GM19240 (cell line): ENCODE data around the gene PIEZO1.
"Not testable (repeated sequence)": the region's sequence is repeated elsewhere in the genome, so short reads cannot be mapped to it uniquely, and the experiment has no call there.

ENCODE experiments used
- DNase-seq: peaks from one replicate; pipeline ENCODE4 v3.0.0; 2011; ENCODE audit warnings: low spot score; ENCODE audit not compliant: insufficient read length

The PIEZO1 gene, protein sequence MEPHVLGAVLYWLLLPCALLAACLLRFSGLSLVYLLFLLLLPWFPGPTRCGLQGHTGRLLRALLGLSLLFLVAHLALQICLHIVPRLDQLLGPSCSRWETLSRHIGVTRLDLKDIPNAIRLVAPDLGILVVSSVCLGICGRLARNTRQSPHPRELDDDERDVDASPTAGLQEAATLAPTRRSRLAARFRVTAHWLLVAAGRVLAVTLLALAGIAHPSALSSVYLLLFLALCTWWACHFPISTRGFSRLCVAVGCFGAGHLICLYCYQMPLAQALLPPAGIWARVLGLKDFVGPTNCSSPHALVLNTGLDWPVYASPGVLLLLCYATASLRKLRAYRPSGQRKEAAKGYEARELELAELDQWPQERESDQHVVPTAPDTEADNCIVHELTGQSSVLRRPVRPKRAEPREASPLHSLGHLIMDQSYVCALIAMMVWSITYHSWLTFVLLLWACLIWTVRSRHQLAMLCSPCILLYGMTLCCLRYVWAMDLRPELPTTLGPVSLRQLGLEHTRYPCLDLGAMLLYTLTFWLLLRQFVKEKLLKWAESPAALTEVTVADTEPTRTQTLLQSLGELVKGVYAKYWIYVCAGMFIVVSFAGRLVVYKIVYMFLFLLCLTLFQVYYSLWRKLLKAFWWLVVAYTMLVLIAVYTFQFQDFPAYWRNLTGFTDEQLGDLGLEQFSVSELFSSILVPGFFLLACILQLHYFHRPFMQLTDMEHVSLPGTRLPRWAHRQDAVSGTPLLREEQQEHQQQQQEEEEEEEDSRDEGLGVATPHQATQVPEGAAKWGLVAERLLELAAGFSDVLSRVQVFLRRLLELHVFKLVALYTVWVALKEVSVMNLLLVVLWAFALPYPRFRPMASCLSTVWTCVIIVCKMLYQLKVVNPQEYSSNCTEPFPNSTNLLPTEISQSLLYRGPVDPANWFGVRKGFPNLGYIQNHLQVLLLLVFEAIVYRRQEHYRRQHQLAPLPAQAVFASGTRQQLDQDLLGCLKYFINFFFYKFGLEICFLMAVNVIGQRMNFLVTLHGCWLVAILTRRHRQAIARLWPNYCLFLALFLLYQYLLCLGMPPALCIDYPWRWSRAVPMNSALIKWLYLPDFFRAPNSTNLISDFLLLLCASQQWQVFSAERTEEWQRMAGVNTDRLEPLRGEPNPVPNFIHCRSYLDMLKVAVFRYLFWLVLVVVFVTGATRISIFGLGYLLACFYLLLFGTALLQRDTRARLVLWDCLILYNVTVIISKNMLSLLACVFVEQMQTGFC (N-terminal part only)

DNA sequence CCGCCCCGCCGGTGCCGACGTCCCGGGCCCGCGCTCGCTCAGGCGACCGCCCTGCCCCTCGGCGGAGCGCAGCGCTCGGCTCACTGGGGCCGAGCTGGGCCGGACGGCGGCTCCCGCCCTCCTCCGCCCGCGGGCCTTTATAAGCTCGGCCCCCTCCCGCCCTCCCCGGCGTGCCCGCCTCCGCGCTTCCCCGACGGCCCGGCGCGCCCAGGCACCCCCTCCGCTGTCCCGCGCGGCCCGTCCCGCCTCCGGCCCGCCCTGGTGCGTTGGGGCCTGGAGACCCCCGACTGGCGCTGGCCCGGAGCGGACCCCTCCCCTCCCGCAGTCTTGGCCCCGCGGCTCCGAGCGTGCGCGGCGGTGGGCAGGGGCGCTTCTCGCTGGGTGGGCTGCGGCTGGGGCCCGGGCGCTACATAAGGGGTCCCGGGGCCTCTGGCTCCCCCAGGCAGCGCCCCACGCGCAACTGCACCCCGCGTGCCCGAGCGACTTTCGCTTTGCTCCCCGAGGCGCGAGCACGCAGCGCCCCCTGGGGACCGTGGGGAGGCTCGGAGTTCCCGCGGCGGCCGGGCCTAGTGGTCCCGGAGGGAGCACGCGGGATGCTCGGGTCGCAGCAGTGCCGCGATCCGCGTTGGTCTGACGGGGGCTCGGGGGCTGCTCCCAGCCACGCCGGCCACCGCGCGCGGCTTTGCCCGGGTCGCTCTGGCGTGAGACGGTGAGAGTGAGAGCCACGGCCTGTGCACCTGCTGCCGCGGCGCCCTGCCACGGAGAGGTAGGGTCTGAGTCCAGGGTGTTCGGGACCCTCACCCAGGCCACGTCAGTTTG lies at the start of gene PIEZO1:
TSS of gene PIEZO1 (minus strand) at position 115 of the 819 bp plus-strand sequence. CDS start 256 bp downstream, outside the sequence.
- DNase-seq, result no peak

DNA sequence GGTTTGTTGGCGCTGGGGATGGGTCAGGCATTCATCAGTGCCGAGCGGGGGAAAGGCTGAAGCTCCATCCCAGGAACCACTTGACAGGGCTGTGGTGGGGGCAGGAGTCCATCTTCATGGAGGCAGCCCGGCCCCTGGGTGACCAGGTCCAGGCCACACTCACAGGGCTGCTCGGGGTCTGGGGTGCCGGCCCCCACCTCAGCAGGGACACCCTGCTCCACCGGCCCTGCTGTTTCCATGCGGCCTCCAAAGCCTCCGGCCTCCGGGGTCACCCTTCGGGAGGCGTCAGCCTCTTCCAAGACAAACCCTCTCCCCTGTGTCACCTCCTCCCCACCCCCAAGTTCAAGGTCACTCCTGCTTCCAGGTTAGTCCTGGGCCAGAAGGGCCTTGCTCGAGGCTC lies 49.6 kb upstream of the PIEZO1 start:
- DNase-seq, result no peak

DNA sequence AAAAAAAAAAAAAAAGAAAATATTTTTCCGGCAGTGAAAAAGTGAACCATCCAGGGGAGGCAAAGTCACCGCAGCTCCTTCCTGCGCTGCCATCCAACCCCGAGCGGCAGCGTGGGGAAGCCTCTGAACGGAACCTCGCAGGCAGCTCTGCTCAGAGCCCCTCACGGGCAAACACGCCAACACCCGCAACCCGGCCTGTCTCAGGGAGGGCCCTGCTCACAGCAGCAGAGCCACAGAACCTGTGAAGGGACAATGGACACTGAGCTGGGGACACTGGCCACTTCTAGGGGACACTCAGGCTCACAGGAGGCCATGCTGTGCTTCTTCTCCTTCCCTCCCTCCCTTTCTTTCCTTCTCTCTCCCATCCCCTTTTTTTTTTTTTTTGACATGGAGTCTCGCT lies 48.1 kb upstream of the PIEZO1 start:
- no peak for DNase-seq

DNA sequence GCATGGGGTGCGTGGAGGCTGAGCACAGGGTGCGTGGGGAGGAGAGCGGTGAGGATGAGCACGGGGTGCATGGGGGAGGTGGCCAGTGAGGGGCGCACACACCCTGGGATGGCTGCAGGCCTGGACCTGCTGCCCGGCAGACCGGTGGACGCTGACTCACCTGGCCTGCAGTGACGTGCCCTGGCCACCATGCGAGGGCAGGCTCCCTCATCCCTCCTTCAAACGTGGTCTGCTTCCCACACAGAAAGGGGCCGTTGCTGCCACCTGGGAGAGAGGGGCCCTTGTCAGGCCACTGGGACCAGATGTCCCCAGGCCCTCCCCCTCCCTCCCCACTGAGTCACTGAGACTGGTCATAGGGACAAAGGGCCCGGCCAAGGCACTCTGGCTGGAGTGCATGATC lies 46.8 kb upstream of the PIEZO1 start:
- no peak for DNase-seq

DNA sequence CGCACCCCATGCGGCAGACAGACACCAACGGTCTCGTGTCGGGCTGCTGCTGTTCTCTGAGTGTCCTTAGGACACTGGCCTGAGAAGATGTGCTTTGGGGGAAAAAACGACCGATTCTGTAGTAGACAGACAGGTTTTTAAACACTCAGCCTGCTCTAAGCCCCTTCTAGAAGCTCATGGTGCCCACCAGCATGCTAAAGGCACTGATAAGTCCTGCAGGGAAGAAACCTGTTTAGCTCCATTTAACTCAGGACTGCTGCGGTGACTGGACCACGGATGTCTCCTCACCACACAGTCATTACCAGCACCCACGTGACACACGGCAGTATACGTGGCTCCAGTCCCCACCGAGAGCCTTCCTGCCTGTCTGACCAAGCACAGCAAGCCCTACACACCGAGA lies 45.8 kb upstream of the PIEZO1 start:
- DNase-seq, result no peak

DNA sequence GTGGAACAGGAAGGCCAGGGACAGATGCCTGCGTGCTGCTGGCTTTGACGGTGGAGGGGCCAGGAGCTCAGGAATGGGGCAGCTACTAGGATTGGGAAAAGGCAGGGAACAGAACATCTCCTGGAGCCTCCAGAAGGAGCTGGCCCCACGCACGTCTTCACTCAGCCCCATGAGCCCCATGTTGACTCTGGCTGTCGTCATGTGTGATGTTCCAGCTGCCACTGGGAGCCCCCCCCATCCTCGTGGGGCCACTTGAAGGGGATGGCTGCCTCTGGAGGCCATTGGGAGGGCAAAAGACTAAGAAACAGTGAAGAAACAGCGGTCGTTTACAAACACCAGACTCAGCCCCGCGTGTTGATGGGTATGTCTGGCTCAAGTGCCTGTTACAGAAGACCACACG lies 45.2 kb upstream of the PIEZO1 start:
- DNase-seq, result no peak

DNA sequence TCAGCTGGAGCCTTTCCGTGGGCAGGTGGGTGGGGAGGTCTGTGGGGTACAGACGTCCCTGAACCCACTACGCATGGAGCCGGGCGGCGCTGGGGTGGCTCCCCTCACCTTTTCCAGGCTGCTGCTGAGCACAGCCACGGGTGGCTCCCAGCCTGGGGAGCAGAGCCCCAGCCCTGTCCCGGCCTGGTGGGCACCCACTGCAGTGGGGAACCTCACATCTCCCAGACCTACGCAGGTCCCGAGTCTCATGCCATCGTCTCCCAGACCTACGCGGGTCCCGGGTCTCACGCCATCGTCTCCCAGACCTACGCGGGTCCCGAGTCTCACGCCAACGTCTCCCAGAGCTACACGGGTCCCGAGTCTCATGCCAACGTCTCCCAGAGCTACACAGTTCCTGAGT lies 43.7 kb upstream of the PIEZO1 start:
- no peak for DNase-seq

- DNase-seq, result no peak
Measured at GRCh38 chr16:88827727-88828126, 42.7 kb upstream of the PIEZO1 start.

DNA sequence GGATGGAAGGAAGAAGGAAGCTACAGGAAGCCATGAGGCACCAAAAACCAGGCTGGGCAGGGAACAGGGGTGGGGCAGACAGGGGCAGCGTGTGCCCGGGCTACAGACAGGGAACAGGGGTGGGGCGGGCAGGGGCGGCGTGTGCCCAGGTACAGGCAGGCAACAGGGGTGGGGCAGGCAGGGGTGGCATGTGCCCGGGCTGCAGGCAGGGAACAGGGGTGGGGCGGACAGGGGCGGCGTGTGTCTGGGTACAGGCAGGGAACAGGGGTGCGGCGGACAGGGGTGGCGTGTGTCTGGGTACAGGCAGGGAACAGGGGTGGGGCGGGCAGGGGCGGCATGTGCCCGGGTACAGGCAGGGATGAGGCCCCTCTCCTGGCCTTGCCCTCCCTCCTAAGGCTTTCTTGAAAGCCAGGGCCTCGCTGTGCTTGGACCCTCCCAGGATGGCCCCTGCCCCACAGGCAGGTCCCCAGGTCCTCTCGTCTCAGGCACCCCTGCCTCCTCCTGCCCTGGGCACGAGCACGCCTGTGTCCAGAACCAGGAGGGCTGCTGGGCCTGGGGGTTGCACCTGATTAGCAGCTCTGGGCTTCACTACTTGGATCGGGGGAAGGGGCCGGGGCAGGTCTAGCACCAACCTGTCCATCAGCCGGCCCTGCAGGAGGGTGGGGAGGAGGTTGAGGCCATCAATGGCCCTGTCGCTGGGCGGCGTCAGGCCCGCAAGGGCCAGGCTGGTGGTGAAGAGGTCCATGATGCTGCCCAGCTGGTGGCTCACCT lies 41.2 kb upstream of the PIEZO1 start:
- DNase-seq, result no peak

DNA sequence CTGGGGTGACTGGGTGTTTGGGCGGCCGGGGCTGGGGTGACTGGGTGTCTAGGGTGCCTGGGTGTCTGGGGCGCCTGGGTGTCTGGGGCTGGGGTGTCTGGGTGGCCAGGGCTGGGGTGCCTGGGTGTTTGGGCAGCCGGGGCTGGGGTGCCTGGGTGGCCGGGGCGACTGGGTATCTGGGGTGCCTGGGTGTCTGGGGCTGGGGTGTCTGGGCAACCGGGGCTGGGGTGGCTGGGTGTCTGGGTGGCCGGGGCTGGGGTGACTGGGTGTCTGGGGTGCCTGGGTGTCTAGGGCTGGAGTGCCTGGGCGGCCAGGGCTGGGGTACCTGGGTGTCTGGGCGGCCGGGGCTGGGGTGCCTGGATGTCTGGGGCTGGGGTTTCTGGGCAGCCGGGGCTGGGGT lies 40.1 kb upstream of the PIEZO1 start:
- no peak for DNase-seq

DNA sequence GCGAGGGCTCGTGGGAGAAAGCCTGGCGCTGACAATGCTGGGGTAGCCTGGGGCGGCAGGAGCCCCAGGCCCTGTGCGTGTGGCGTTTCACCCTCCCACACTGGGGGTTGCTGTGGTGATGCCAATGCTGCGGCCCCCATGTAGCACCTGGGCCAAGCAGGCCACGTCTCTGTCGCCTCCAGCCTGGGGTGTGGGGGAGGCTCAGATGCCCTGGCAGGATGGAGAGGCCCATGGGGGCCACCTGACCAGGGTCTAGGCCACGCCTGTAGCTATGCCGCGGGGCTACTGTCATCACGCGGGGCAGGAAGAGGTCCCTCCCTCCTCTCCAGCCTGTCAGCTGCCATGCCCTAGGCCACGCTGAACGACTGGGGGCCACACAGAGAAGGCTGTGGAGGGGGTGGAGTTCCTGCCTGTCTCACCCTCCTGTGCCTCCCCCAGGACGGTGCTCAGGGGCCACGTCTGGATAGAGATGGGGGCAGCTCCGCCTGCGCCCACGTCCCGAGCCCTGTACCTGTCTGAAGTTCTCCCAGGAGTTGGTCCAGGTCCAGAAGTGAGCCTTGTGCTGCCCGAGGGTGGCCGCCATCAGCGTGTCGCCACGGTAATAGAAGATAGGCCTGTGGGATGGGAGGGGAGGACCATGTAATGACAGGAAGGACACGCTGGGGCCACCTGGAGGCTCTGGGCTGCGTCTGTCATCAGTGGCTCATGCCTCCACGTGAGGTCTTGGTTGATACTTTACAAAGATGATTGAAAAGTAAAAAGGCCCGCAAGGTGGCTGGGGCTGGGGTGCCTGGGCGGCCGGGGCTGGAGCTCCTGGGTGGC lies 39.4 kb upstream of the PIEZO1 start:
- DNase-seq, result no peak

DNA sequence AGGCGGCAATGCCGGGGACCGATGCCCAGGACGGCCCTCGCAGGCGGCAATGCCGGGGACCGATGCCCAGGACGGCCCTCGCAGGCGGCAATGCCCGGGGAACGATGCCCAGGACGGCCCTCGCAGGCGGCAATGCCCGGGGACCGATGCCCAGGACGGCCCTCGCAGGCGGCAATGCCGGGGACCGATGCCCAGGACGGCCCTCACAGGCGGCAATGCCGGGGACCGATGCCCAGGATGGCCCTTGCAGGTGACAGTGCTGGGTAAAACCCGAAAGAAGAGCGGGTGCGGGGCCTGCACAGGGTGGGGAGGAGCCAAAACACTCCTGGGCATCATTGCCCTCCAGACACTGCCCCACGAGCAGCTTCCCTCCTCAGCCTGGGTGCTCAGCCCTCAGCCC lies 38.6 kb upstream of the PIEZO1 start:
- not testable (repeated sequence) for DNase-seq

GRCh38 chr16:88822281-88823040 lies 37.4 kb upstream of the PIEZO1 start:
- no peak for DNase-seq

DNA sequence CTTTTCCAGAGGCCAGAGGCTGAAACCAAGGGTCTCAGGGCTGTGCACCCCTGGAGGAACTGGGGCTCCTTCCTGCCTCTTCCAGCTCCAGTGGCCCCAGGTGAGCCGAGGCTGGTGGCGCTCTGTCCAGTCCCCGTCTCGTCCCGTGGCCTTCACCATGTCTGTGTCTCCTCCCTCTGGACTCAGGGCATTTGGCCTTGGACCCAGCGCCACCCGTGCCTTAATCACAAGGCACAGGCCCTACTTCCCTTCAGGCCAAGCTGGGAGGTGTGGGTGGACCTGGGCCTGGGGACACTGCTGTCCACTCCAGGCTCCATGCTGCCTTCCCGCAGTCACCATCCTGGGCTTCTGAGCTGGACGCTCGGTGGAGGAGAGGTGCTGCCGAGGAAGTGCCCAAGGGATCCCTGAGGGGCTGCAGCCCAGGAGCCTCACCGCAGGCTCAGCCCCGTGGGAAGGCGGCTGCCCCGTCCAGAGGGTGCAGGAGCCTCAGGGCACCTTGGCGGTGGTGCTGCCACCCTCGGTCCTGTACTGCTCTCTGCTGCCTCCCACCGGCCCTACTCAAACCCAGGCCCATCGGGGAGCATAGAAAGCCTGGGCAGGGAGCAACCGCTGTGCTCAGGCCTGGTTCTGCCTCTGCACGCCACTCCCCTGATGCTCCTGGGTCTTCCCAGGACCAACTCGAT lies 36.3 kb upstream of the PIEZO1 start:
- no peak for DNase-seq

GRCh38 chr16:88820385-88821025 lies 35.5 kb upstream of the PIEZO1 start:
- no peak for DNase-seq

DNA sequence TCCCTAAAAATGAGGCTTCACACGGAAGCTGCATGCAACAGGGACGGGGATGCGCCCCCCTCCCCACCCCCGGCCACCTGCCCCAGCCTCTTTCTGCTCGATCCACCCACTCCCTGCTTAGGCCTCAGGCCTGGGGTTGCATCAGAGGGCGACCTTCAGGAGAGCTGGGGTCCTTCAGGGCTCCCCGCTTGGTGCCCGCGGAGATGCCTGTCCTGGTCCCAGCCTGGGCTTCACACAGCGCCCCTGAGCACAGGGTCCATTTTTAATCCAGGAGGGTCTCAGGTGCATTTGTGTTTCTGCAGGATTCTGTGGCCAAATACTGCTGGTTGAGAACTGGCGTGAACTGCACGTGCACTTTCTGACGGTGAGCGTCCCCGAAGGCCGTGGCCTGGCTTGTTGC lies 34.1 kb upstream of the PIEZO1 start:
- no peak for DNase-seq

- no peak for DNase-seq
Measured at GRCh38 chr16:88818575-88818874, 33.5 kb upstream of the PIEZO1 start.
